Endodermal cell (in vitro differentiated cells): ENCODE data around the gene CDK10. TPM values are rescaled to one million over a fixed set of nuclear protein-coding genes. Genes with fewer than 3 reads are reported as not detected.
A peak's percentile ranks its signal among the peaks of the same experiment; 100 is the strongest.

ENCODE experiments used
- DNase-seq: peaks from one replicate; pipeline ENCODE4 v3.0.0-alpha.2; 2017
- H3K27ac ChIP-seq: 2 replicates; pipeline ENCODE4 v1.5.1; 2013; ENCODE audit warnings: mild to moderate bottlenecking, low read depth, low read length, moderate library complexity
- H3K27me3 ChIP-seq: 2 replicates; pipeline ENCODE4 v1.6.1; 2013; ENCODE audit warnings: mild to moderate bottlenecking, low read length, moderate library complexity; ENCODE audit not compliant: insufficient read depth, control insufficient read depth, poor library complexity, severe bottlenecking
- H3K36me3 ChIP-seq: 2 replicates; pipeline ENCODE4 v1.7.0; 2013; ENCODE audit warnings: mild to moderate bottlenecking, low read length, moderate library complexity; ENCODE audit not compliant: control insufficient read depth, insufficient read depth
- H3K4me1 ChIP-seq: one replicate; pipeline ENCODE4 v1.7.0; 2013; ENCODE audit warnings: low read length; ENCODE audit not compliant: control insufficient read depth, insufficient read depth
- H3K4me3 ChIP-seq: 2 replicates; pipeline ENCODE4 v1.5.1; 2013; ENCODE audit warnings: mild to moderate bottlenecking, low read length, moderate library complexity
- H3K9ac ChIP-seq: 2 replicates; pipeline ENCODE4 v1.6.1; 2013; ENCODE audit warnings: mild to moderate bottlenecking, low read length, moderate library complexity; ENCODE audit not compliant: poor library complexity, severe bottlenecking; ENCODE audit errors: extremely low read depth
- H3K9me3 ChIP-seq: 2 replicates; pipeline ENCODE4 v1.6.1; 2013; ENCODE audit warnings: mild to moderate bottlenecking, low read length, moderate library complexity; ENCODE audit not compliant: control insufficient read depth
- H3K27ac Mint-ChIP-seq: 2 replicates; pipeline ENCODE4 v1.8.0; 2020; ENCODE audit warnings: mixed read lengths
- H3K27me3 Mint-ChIP-seq: 2 replicates; pipeline ENCODE4 v1.8.0; 2021; ENCODE audit warnings: mild to moderate bottlenecking, mixed read lengths; ENCODE audit not compliant: insufficient read depth
- H3K36me3 Mint-ChIP-seq: 2 replicates; pipeline ENCODE4 v1.8.0; 2020; ENCODE audit warnings: low read depth, mixed read lengths
- H3K4me1 Mint-ChIP-seq: 2 replicates; pipeline ENCODE4 v1.8.0; 2020; ENCODE audit warnings: mixed read lengths
- H3K4me3 Mint-ChIP-seq: 2 replicates; pipeline ENCODE4 v1.8.0; 2020; ENCODE audit warnings: mild to moderate bottlenecking, moderate library complexity, mixed read lengths
- H3K9me3 Mint-ChIP-seq: 2 replicates; pipeline ENCODE4 v1.8.0; 2020; ENCODE audit warnings: mild to moderate bottlenecking, mixed read lengths
- WGBS, 2 experiments: methylation state at CpG; one replicate each; pipeline versions ENCODE4 v1.1.5 to v1.1.7; 2013; ENCODE audit warnings: missing lambda C conversion rate in 2 of 2, mixed read lengths in 1 of 2; ENCODE audit not compliant: insufficient coverage in 1 of 2, insufficient read length in 1 of 2; 5-methylcytosine and 5-hydroxymethylcytosine counted together
- total RNA-seq, 2 donors: library from RNA; stranded (reverse); fragmentation: NEBNext Ultra II Directional in 1 of 2; extraction: Animal tissue kit (Norgen Biotek cat#: 25700) in 1 of 2; gene quantifications; 2 replicates in 1 of 2; 3 replicates in 1 of 2; pipeline ENCODE4 v1.2.1, GENCODE V29; 2021
- TF ChIP-seq, protein P1 (sequence below): fragments of 200-600 bp; sonication (generic); conservative IDR thresholded peaks from 2 replicates; pipeline ENCODE4 v1.5.0; 2021; ENCODE audit warnings: antibody characterized with exemption, mild to moderate bottlenecking

CDK10 gene
- total RNA-seq, 2 donors from 2014 or later: 108 to 123 TPM

DNA sequence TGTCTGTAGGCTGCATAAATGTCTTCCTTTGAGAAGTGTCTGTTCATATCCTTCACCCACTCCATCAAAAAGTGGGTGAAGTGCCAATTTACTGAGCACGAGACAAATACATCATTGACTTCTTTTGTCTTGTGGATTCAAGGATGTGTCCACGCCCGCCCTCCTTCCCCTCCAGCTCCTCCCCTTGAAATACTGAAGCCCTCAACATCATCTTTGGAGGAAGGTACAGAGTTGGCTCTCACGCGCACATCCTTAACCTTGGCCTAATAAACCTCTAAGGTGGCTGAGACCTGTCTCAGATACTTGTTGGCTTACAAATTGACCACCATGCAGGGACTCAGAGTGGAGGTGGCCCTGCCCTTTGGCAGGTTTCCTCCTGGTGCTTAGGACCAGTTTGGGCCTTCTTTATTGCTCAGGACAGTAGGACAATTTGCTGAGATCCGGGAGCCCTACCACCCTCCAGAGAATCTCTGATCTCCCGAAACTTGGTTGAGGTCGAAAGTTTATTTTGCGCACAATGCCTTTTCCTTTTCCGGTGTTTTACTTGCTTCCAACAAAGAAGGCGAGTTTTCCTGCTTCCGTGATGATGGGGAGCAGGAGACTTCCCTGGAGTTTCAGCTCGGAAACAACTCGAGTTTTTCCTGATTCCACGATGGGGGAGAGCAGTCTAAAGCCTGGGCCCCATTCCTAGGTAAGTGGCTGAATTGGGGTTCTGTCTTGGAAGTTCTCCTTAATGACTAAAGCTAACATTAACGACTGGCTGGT lies 14.1 kb upstream of the CDK10 start:
- Mint-ChIP-seq H3K4me3 (no peak overlapping the region), H3K36me3 (peaks cover 36% of the 10 kb centered on the region), H3K27ac (no peak overlapping the region), H3K27me3 (no peaks in the 10 kb centered on the region), H3K4me1 (no peaks in the 10 kb centered on the region), H3K9me3 (peaks cover 55% of the 10 kb centered on the region)
- TF ChIP-seq, protein P1, sequence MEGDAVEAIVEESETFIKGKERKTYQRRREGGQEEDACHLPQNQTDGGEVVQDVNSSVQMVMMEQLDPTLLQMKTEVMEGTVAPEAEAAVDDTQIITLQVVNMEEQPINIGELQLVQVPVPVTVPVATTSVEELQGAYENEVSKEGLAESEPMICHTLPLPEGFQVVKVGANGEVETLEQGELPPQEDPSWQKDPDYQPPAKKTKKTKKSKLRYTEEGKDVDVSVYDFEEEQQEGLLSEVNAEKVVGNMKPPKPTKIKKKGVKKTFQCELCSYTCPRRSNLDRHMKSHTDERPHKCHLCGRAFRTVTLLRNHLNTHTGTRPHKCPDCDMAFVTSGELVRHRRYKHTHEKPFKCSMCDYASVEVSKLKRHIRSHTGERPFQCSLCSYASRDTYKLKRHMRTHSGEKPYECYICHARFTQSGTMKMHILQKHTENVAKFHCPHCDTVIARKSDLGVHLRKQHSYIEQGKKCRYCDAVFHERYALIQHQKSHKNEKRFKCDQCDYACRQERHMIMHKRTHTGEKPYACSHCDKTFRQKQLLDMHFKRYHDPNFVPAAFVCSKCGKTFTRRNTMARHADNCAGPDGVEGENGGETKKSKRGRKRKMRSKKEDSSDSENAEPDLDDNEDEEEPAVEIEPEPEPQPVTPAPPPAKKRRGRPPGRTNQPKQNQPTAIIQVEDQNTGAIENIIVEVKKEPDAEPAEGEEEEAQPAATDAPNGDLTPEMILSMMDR: no peak
- Histone ChIP-seq H3K9ac (no peak overlapping the region), H3K27me3 (no peaks in the 10 kb centered on the region), H3K27ac (no peak overlapping the region), H3K9me3 (peaks cover 14% of the 10 kb centered on the region), H3K4me1 (no peaks in the 10 kb centered on the region), H3K4me3 (no peak overlapping the region), H3K36me3 (peaks cover 10% of the 10 kb centered on the region)
- DNase-seq: no peak
- 92 to 98% methylated on average over 15 to 16 of the region's 16 CpGs for WGBS, 2 experiments

DNA sequence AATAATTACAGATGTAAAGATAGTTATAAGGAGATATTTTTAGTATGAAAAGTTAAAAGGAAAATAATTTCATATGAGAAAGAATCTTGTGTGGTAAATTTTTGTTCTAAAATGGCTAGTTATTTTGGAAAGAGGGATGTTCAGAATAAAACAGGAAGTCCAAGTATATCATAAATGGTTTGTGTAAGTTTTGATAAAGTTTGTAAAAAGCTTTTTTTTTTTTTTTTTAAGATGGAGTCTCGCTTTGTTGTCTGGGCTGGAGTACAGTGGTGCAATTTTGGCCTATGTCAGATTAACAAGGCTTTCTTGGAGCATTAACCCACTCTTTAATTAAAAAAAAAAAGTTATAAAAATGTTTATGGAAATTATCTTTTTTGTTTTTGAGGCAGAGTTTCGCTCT lies 8.2 kb upstream of the CDK10 start:
- Mint-ChIP-seq H3K9me3 (peaks cover 90% of the 10 kb centered on the region), H3K4me1 (no peaks in the 10 kb centered on the region), H3K4me3 (no peak overlapping the region), H3K27me3 (no peaks in the 10 kb centered on the region), H3K27ac (no peak overlapping the region), H3K36me3 (peaks cover 34% of the 10 kb centered on the region)
- no peak overlapping the region for H3K27ac ChIP-seq
- no peaks in the 10 kb centered on the region for H3K27me3 ChIP-seq
- H3K36me3 ChIP-seq: peaks cover 24% of the 10 kb centered on the region
- H3K4me3 ChIP-seq: peak overlapping the region; percentile 56
- TF ChIP-seq, protein P1: no peak
- no peaks in the 10 kb centered on the region for H3K4me1 ChIP-seq
- 95 to 100% methylated on average over 1 of the region's 2 CpGs for WGBS, 2 experiments
- DNase-seq: no peak
- peaks cover 69% of the 10 kb centered on the region for H3K9me3 ChIP-seq
- H3K9ac ChIP-seq: no peak overlapping the region

GRCh38 chr16:89685916-89686315 lies 573 bp upstream of the CDK10 start:
- TF ChIP-seq, protein P1: no peak
- H3K9ac ChIP-seq: no peak overlapping the region
- no peak overlapping the region for H3K27ac ChIP-seq
- peak overlapping the region; percentile 73 for H3K4me3 Mint-ChIP-seq
- peaks cover 53% of the 10 kb centered on the region for H3K36me3 ChIP-seq
- no peaks in the 10 kb centered on the region for H3K4me1 ChIP-seq
- H3K9me3 Mint-ChIP-seq: peaks cover 51% of the 10 kb centered on the region
- H3K36me3 Mint-ChIP-seq: peaks cover 79% of the 10 kb centered on the region
- WGBS, 2 experiments: 88% methylated on average over 1 of the region's 1 CpG; no CpG with 5 or more reads in 1 of the 2 experiments
- no peak for DNase-seq
- H3K4me1 Mint-ChIP-seq: peaks cover 6% of the 10 kb centered on the region
- no peaks in the 10 kb centered on the region for H3K27me3 ChIP-seq
- H3K27me3 Mint-ChIP-seq: no peaks in the 10 kb centered on the region
- H3K4me3 ChIP-seq: peak overlapping the region; percentile 71
- no peak overlapping the region for H3K27ac Mint-ChIP-seq
- H3K9me3 ChIP-seq: peaks cover 53% of the 10 kb centered on the region
